A673 (cell line): Measurements from ENCODE around the gene CHRNG. TPM values are rescaled to one million over a fixed set of nuclear protein-coding genes. Genes with fewer than 3 reads are reported as not detected.

ENCODE experiments used
- BruUV-seq: library from RNA; stranded (reverse); fragments of 400-500 nt; replicated peaks from 2 replicates; lab custom pipeline; 2021; lab: Mats Ljungman, UMichigan
- CTCF ChIA-PET: fragments of 300-600 bp; sonication (Branson Sonifier 250); formaldehyde crosslinking; loops from one replicate; lab custom pipeline; 2022; ENCODE audit warnings: antibody characterized with exemption; lab: Charles Lee
- POLR2A ChIA-PET: fragments of 300-600 bp; sonication (Branson Sonifier 250); formaldehyde crosslinking; loops from one replicate; lab custom pipeline; 2022; ENCODE audit warnings: antibody characterized with exemption; ENCODE audit not compliant: low non-redundant PET; lab: Charles Lee
- DNase-seq: peaks from one replicate; pipeline ENCODE4 v3.0.0-alpha.2; 2015; ENCODE audit warnings: low spot score
- H3K27ac ChIP-seq: fragments of 200-600 bp; sonication (generic); 2 replicates; pipeline ENCODE4 v1.5.1; 2016; ENCODE audit warnings: mixed run types, low read depth, mild to moderate bottlenecking, mixed read lengths, antibody characterized with exemption, low read length; ENCODE audit not compliant: poor library complexity, severe bottlenecking
- H3K27me3 ChIP-seq: fragments of 200-600 bp; sonication (generic); replicated peaks from 2 replicates; pipeline ENCODE4 v1.6.1; 2017; ENCODE audit warnings: mixed run types, low read depth, mild to moderate bottlenecking, mixed read lengths, antibody characterized with exemption, low read length; ENCODE audit not compliant: insufficient read depth, poor library complexity
- H3K36me3 ChIP-seq: fragments of 200-600 bp; sonication (generic); 2 replicates; pipeline ENCODE4 v1.6.1; 2016; ENCODE audit warnings: mixed run types, mild to moderate bottlenecking, mixed read lengths, antibody characterized with exemption, low read length; ENCODE audit not compliant: insufficient read depth, poor library complexity, severe bottlenecking
- H3K4me1 ChIP-seq: fragments of 200-600 bp; sonication (generic); 2 replicates; pipeline ENCODE4 v1.6.1; 2017; ENCODE audit warnings: mixed run types, mild to moderate bottlenecking, mixed read lengths, antibody characterized with exemption, low read length; ENCODE audit not compliant: insufficient read depth, poor library complexity, severe bottlenecking
- H3K4me3 ChIP-seq: fragments of 200-600 bp; sonication (generic); 2 replicates; pipeline ENCODE4 v1.5.1; 2016; ENCODE audit warnings: low read depth, mixed run types, mild to moderate bottlenecking, mixed read lengths, low read length; ENCODE audit not compliant: poor library complexity, severe bottlenecking
- H3K9me3 ChIP-seq: fragments of 200-600 bp; sonication (generic); 2 replicates; pipeline ENCODE4 v1.6.1; 2016; ENCODE audit warnings: mixed run types, low read depth, mild to moderate bottlenecking, mixed read lengths, antibody characterized with exemption, low read length; ENCODE audit not compliant: poor library complexity, severe bottlenecking
- EZH2 ChIP-seq: fragments of 200-600 bp; sonication (generic); IDR thresholded peaks from 2 replicates; pipeline ENCODE4 v1.6.1; 2017; ENCODE audit warnings: borderline replicate concordance, low read depth, mild to moderate bottlenecking, mixed read lengths, antibody characterized with exemption, low read length; ENCODE audit not compliant: poor library complexity, severe bottlenecking
- intact Hi-C: fragments of 100-400 bp; cut with micrococcal nuclease; formaldehyde crosslinking; loops from one replicate; pipeline ENCODE4 v1.10.0; 2022; ENCODE audit not compliant: unreplicated experiment
- total RNA-seq: library from RNA; stranded (reverse); gene quantifications from 2 replicates; pipeline ENCODE4 v1.2.3, GENCODE V29; 2021
- TF ChIP-seq, protein P1 (sequence below): fragments of 300-800, 200-600 bp; sonication (generic); conservative IDR thresholded peaks from 2 replicates; pipeline ENCODE4 v1.5.1; 2017; ENCODE audit warnings: low read depth, mild to moderate bottlenecking, antibody characterized with exemption, low read length, moderate library complexity, mixed read lengths

CHRNG gene
- total RNA-seq, 1 experiment from 2014 or later: not detected

DNA sequence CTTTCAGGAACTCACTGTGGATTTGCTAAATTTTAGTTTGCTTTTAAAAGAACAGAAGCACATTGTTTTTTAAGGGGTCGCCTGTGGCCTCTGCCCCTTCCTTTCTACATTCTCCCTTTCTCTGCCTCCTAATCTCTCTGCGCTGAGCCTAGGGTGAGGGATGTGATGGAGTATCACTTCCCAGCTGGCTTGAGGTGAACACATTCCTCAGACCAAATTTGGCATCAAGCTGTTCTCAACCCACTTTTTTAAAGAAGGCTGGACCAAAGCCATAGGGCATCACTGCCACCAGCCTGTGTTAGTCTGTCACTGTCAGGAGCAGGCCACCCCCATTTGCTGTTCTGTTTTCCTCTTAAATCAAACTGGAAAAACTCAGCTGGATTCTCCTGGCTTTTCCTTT is 38.3 kb downstream of the CHRNG start:
- no peak overlapping the region for H3K4me3 ChIP-seq
- no TSS peak for BruUV-seq
- H3K27ac ChIP-seq: no peak overlapping the region
- no peak for DNase-seq
- H3K36me3 ChIP-seq: no peaks in the 10 kb centered on the region
- TF ChIP-seq, protein P1, sequence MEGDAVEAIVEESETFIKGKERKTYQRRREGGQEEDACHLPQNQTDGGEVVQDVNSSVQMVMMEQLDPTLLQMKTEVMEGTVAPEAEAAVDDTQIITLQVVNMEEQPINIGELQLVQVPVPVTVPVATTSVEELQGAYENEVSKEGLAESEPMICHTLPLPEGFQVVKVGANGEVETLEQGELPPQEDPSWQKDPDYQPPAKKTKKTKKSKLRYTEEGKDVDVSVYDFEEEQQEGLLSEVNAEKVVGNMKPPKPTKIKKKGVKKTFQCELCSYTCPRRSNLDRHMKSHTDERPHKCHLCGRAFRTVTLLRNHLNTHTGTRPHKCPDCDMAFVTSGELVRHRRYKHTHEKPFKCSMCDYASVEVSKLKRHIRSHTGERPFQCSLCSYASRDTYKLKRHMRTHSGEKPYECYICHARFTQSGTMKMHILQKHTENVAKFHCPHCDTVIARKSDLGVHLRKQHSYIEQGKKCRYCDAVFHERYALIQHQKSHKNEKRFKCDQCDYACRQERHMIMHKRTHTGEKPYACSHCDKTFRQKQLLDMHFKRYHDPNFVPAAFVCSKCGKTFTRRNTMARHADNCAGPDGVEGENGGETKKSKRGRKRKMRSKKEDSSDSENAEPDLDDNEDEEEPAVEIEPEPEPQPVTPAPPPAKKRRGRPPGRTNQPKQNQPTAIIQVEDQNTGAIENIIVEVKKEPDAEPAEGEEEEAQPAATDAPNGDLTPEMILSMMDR: no peak
- no peak for TF ChIP-seq EZH2
- ChIA-PET CTCF (no interaction called here), POLR2A (no interaction called here)
- H3K9me3 ChIP-seq: no peaks in the 10 kb centered on the region
- H3K27me3 ChIP-seq: no peaks in the 10 kb centered on the region
- intact Hi-C loops: no loop called here
- H3K4me1 ChIP-seq: no peaks in the 10 kb centered on the region

DNA sequence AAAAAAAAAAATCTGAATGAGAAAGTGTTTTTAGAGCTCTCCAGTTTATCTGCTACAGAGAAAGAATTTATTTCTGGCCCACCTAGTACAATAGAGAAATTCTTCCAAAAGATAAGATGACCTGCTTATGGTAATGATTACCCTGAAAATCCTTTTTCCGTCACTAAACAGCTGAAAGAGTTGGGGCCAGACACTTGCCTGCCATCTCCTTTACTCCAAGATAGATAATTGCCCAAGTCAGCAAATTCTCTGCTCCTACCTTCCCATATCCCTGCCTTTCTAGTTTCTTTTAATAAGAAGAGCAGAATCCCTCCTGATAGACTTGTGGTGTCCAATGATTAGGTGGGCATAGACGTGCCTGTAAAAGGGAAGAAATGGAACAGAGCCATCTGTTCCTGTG is 39.1 kb downstream of the CHRNG start:
- TF ChIP-seq EZH2: no peak
- TF ChIP-seq, protein P1: no peak
- no peaks in the 10 kb centered on the region for H3K9me3 ChIP-seq
- ChIA-PET POLR2A (no interaction called here), CTCF (no interaction called here)
- no peak overlapping the region for H3K27ac ChIP-seq
- no peak for DNase-seq
- no peak overlapping the region for H3K4me3 ChIP-seq
- BruUV-seq: no TSS peak
- intact Hi-C loops: no loop called here
- no peaks in the 10 kb centered on the region for H3K27me3 ChIP-seq
- H3K36me3 ChIP-seq: no peaks in the 10 kb centered on the region
- no peaks in the 10 kb centered on the region for H3K4me1 ChIP-seq

DNA sequence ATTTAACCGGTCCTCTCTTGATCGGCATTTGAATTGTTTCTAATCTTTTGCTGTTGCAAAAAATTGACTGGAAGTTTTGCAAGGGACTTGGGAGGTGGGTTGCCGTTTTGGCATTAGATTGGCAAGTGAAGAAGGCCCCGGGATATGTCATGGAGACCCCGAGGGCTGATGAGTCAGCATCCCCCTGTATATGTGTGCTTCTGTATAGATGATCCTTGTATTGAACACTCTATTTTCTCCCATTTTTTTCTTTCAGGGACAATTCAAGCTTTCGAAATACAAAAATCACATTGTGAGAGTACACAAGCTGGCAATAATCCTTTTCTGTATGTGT is 41.1 kb downstream of the CHRNG start:
- no peak for TF ChIP-seq EZH2
- TF ChIP-seq, protein P1: no peak
- Histone ChIP-seq H3K27me3 (no peaks in the 10 kb centered on the region), H3K9me3 (no peaks in the 10 kb centered on the region), H3K36me3 (no peaks in the 10 kb centered on the region), H3K27ac (no peak overlapping the region), H3K4me1 (no peaks in the 10 kb centered on the region), H3K4me3 (no peak overlapping the region)
- no TSS peak for BruUV-seq
- ChIA-PET POLR2A (no interaction called here), CTCF (no interaction called here)
- intact Hi-C loops: no loop called here
- no peak for DNase-seq
